ENCODE measurements around the gene NCR3LG1.

DNA sequence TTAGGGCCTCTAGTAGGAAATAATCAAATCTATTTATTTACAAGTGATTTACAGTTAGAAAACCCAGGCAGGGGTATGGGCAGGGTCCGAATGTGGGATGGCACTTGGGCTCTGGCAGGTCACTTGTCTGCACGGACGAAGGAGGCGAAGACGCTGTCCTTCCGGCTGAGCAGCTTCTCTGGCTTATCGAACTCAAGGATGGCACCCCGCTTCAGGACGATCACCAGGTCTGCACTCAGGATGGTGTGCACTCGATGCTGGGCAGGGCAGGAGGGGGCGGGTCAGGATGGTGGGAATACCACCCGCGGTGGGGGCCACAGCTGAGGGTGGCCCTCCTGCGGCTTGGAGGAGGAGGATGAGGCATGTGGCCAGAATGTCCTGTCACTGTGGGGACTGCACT, 41.3 kb downstream of the NCR3LG1 start:
- TF ChIP-seq POLR2A (IDR thresholded peaks at IDR 0.05; ENCODE audit: extremely low read depth, insufficient read length): no peak
- TF ChIP-seq CTCF (IDR thresholded peaks at IDR 0.05; ENCODE audit: low read depth, low read length): no peak
- no peak for TF ChIP-seq MYC (IDR thresholded peaks at IDR 0.05; ENCODE audit: low read depth, low read length)
- TF ChIP-seq, protein P1, sequence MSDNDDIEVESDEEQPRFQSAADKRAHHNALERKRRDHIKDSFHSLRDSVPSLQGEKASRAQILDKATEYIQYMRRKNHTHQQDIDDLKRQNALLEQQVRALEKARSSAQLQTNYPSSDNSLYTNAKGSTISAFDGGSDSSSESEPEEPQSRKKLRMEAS (IDR thresholded peaks at IDR 0.05; ENCODE audit: low read depth, low read length): no peak

Measured in NB4 (cell line).